ENCODE results near the gene MBD4.
"Not testable (repeated sequence)": the region's sequence is repeated elsewhere in the genome, so short reads cannot be mapped to it uniquely, and the experiment has no call there.

Gene MBD4

GRCh38 chr3:129428376-129429079, 11.2 kb downstream of the MBD4 start, which contains the start of gene EFCAB12:
Gene EFCAB12 (minus strand): TSS chr3:129428636. CDS start chr3:129428488, 148 bp downstream.
- no peak for FAIRE-seq

- FAIRE-seq, result no peak
These were observed 11.8 kb downstream of the MBD4 start for GRCh38 chr3:129428007-129428375.

- no peak for FAIRE-seq
These were observed 14.1 kb downstream of the MBD4 start for GRCh38 chr3:129425619-129426018.

- no peak for FAIRE-seq
These were observed 14.5 kb downstream of the MBD4 start for GRCh38 chr3:129425213-129425612.

- FAIRE-seq, result no peak
These were observed 15.4 kb downstream of the MBD4 start for GRCh38 chr3:129424185-129424841.

GRCh38 chr3:129422897-129423296, 16.9 kb downstream of the MBD4 start:
- no peak for FAIRE-seq

GRCh38 chr3:129421988-129422745, 17.6 kb downstream of the MBD4 start:
- no peak for FAIRE-seq

GRCh38 chr3:129421236-129421883, 18.4 kb downstream of the MBD4 start:
- FAIRE-seq, result no peak

- FAIRE-seq, result no peak
These were observed 20.3 kb downstream of the MBD4 start for GRCh38 chr3:129419476-129419875.

GRCh38 chr3:129418041-129418973, 21.4 kb downstream of the MBD4 start:
- no peak for FAIRE-seq

- no peak for FAIRE-seq
These were observed 22.4 kb downstream of the MBD4 start for GRCh38 chr3:129417326-129417725.

- no peak for FAIRE-seq
These were observed 23.3 kb downstream of the MBD4 start for GRCh38 chr3:129416415-129416814.

- no peak for FAIRE-seq
These were observed 23.9 kb downstream of the MBD4 start for GRCh38 chr3:129415830-129416229.

- FAIRE-seq, result no peak
These were observed 24.4 kb downstream of the MBD4 start for GRCh38 chr3:129415378-129415777.

GRCh38 chr3:129413687-129414506, 25.9 kb downstream of the MBD4 start:
- no peak for FAIRE-seq

- not testable (repeated sequence) for FAIRE-seq
These were observed 26.5 kb downstream of the MBD4 start for GRCh38 chr3:129413238-129413637.

- no peak for FAIRE-seq
These were observed 27.1 kb downstream of the MBD4 start for GRCh38 chr3:129412542-129413198.

- FAIRE-seq, result no peak
These were observed 28.8 kb downstream of the MBD4 start for GRCh38 chr3:129410971-129411370.

GRCh38 chr3:129409541-129409940, 30.2 kb downstream of the MBD4 start:
- no peak for FAIRE-seq

- FAIRE-seq, result no peak
These were observed 35.1 kb downstream of the MBD4 start for GRCh38 chr3:129404610-129405009.

- no peak for FAIRE-seq
These were observed 35.6 kb downstream of the MBD4 start for GRCh38 chr3:129404130-129404529.

All from colon (tissue), 2 donors.